H9 (cell line): ENCODE measurements around the gene HM13. TPM values are rescaled to one million over a fixed set of nuclear protein-coding genes. Genes with fewer than 3 reads are reported as not detected.
A peak's percentile ranks its signal among the peaks of the same experiment; 100 is the strongest.

Source experiments
- DNase-seq: peaks from one replicate; pipeline ENCODE4 v3.0.0-alpha.2; 2017
- H2AFZ ChIP-seq: one replicate; pipeline ENCODE4 v1.6.1; 2013; ENCODE audit warnings: mild to moderate bottlenecking, low read length, control low read depth, moderate library complexity
- H2AK5ac ChIP-seq: 2 replicates; pipeline ENCODE4 v1.6.1; 2013; ENCODE audit warnings: low read length, control low read depth, mixed read lengths; ENCODE audit not compliant: insufficient read length
- H2BK120ac ChIP-seq: one replicate; pipeline ENCODE4 v1.6.1; 2013; ENCODE audit warnings: low read depth, mild to moderate bottlenecking, low read length, control low read depth, inconsistent platforms; ENCODE audit not compliant: poor library complexity, severe bottlenecking
- H2BK12ac ChIP-seq: 2 replicates; pipeline ENCODE4 v1.6.1; 2013; ENCODE audit warnings: low read length, control low read depth, mixed read lengths, low read depth; ENCODE audit not compliant: insufficient read length
- H2BK15ac ChIP-seq: 2 replicates; pipeline ENCODE4 v1.6.1; 2013; ENCODE audit warnings: low read depth, low read length, control low read depth
- H2BK20ac ChIP-seq: one replicate; pipeline ENCODE4 v1.6.1; 2013; ENCODE audit warnings: low read depth, mild to moderate bottlenecking, low read length, control low read depth, inconsistent platforms; ENCODE audit not compliant: poor library complexity, severe bottlenecking
- H2BK5ac ChIP-seq: 2 replicates; pipeline ENCODE4 v1.6.1; 2013; ENCODE audit warnings: low read length, control low read depth, mixed read lengths; ENCODE audit not compliant: insufficient read length
- H3K14ac ChIP-seq: 2 replicates; pipeline ENCODE4 v1.6.1; 2013; ENCODE audit warnings: low read length, control low read depth; ENCODE audit not compliant: insufficient read depth
- H3K18ac ChIP-seq: 2 replicates; pipeline ENCODE4 v1.6.1; 2013; ENCODE audit warnings: low read depth, mild to moderate bottlenecking, mixed read lengths, low read length, control low read depth; ENCODE audit not compliant: insufficient read length
- H3K23ac ChIP-seq: 2 replicates; pipeline ENCODE4 v1.6.1; 2013; ENCODE audit warnings: low read length, control low read depth, mixed read lengths, low read depth; ENCODE audit not compliant: insufficient read length
- H3K23me2 ChIP-seq: 2 replicates; pipeline ENCODE4 v1.6.1; 2013; ENCODE audit warnings: low read depth, mild to moderate bottlenecking, mixed read lengths, low read length, control low read depth; ENCODE audit not compliant: insufficient read length, poor library complexity, severe bottlenecking
- H3K27ac ChIP-seq: 2 replicates; pipeline ENCODE4 v1.5.1; 2013; ENCODE audit warnings: low read length, control low read depth, mixed read lengths, low read depth; ENCODE audit not compliant: insufficient read length
- H3K27me3 ChIP-seq: 2 replicates; pipeline ENCODE4 v1.6.1; 2013; ENCODE audit warnings: low read length, control low read depth, inconsistent platforms; ENCODE audit not compliant: insufficient read depth
- H3K4ac ChIP-seq: 2 replicates; pipeline ENCODE4 v1.6.1; 2013; ENCODE audit warnings: low read depth, mild to moderate bottlenecking, control low read depth, inconsistent platforms, low read length, moderate library complexity
- H3K4me1 ChIP-seq: 2 replicates; pipeline ENCODE4 v1.6.1; 2013; ENCODE audit warnings: low read length, control low read depth, inconsistent platforms; ENCODE audit not compliant: insufficient read depth
- H3K4me2 ChIP-seq: 2 replicates; pipeline ENCODE4 v1.6.1; 2013; ENCODE audit warnings: low read length, control low read depth, mixed read lengths; ENCODE audit not compliant: insufficient read length, insufficient read depth
- H3K56ac ChIP-seq: 2 replicates; pipeline ENCODE4 v1.6.1; 2013; ENCODE audit warnings: low read depth, mild to moderate bottlenecking, mixed read lengths, low read length, control low read depth; ENCODE audit not compliant: insufficient read length
- H3K79me1 ChIP-seq: 2 replicates; pipeline ENCODE4 v1.6.1; 2013; ENCODE audit warnings: low read depth, mild to moderate bottlenecking, moderate library complexity, low read length, control low read depth, inconsistent platforms; ENCODE audit not compliant: insufficient read depth, poor library complexity, severe bottlenecking
- H3K79me2 ChIP-seq: 2 replicates; pipeline ENCODE4 v1.6.1; 2013; ENCODE audit warnings: low read length, control low read depth, inconsistent platforms; ENCODE audit not compliant: insufficient read depth
- H3K9ac ChIP-seq: 2 replicates; pipeline ENCODE4 v1.6.1; 2013; ENCODE audit warnings: low read length, control low read depth, mixed read lengths; ENCODE audit not compliant: insufficient read length; ENCODE audit errors: extremely low read depth
- H3K9me3 ChIP-seq: one replicate; pipeline ENCODE4 v1.6.1; 2013; ENCODE audit warnings: low read depth, low read length, inconsistent platforms; ENCODE audit not compliant: control insufficient read depth
- H3T11ph ChIP-seq: one replicate; pipeline ENCODE4 v1.6.1; 2013; ENCODE audit warnings: mild to moderate bottlenecking, low read length, control low read depth, inconsistent platforms
- H4K20me1 ChIP-seq: one replicate; pipeline ENCODE4 v1.6.1; 2013; ENCODE audit not compliant: control insufficient read depth, insufficient read length, insufficient read depth
- H4K5ac ChIP-seq: 2 replicates; pipeline ENCODE4 v1.6.1; 2013; ENCODE audit warnings: low read depth, mild to moderate bottlenecking, mixed read lengths, low read length, control low read depth; ENCODE audit not compliant: insufficient read length
- H4K8ac ChIP-seq: replicated peaks from 2 replicates; pipeline ENCODE4 v1.6.1; 2013; ENCODE audit warnings: low read length, control low read depth, mixed read lengths, low read depth; ENCODE audit not compliant: insufficient read length
- H4K91ac ChIP-seq: 2 replicates; pipeline ENCODE4 v1.6.1; 2013; ENCODE audit warnings: low read depth, mild to moderate bottlenecking, moderate library complexity, mixed read lengths, low read length, control low read depth; ENCODE audit not compliant: insufficient read length
- H3K27ac Mint-ChIP-seq, 3 experiments: 2 replicates in 2 of 3; 3 replicates in 1 of 3; pipeline ENCODE4 v1.8.0; 2020 to 2021; ENCODE audit warnings: mixed read lengths in 3 of 3, mild to moderate bottlenecking in 1 of 3, moderate library complexity in 1 of 3
- H3K27me3 Mint-ChIP-seq: 2 replicates; pipeline ENCODE4 v1.8.0; 2021; ENCODE audit warnings: low read depth, mild to moderate bottlenecking, moderate library complexity, mixed read lengths
- H3K36me3 Mint-ChIP-seq, 3 experiments: 2 replicates in 2 of 3; 3 replicates in 1 of 3; pipeline ENCODE4 v1.8.0; 2020 to 2021; ENCODE audit warnings: low read depth in 3 of 3, mixed read lengths in 3 of 3; ENCODE audit not compliant: insufficient read depth in 1 of 3
- H3K4me1 Mint-ChIP-seq, 2 experiments: 2 replicates each; pipeline ENCODE4 v1.8.0; 2020; ENCODE audit warnings: mixed read lengths in 2 of 2
- H3K4me3 Mint-ChIP-seq, 2 experiments: 2 replicates in 1 of 2; 3 replicates in 1 of 2; pipeline ENCODE4 v1.8.0; 2020 to 2021; ENCODE audit warnings: mild to moderate bottlenecking in 2 of 2, mixed read lengths in 2 of 2, moderate library complexity in 1 of 2
- H3K9me3 Mint-ChIP-seq, 2 experiments: 2 replicates in 1 of 2; 3 replicates in 1 of 2; pipeline ENCODE4 v1.8.0; 2020; ENCODE audit warnings: mild to moderate bottlenecking in 2 of 2, mixed read lengths in 2 of 2, moderate library complexity in 1 of 2
- WGBS: extraction: QIAGEN DNeasy Blood & Tissue Kit; methylation state at CpG from one replicate; pipeline ENCODE4 v1.1.7; 2013; ENCODE audit warnings: missing lambda C conversion rate, low lambda C conversion rate, mixed read lengths; ENCODE audit not compliant: insufficient read length; ENCODE audit errors: extremely low coverage; 5-methylcytosine and 5-hydroxymethylcytosine counted together
- total RNA-seq: library from RNA; stranded (reverse); gene quantifications from 2 replicates; pipeline ENCODE4 v1.2.1, GENCODE V29; 2021
- TF ChIP-seq, protein P1 (sequence below): fragments of 200-600 bp; sonication (generic); conservative IDR thresholded peaks from 3 replicates; pipeline ENCODE4 v1.8.0; 2021; ENCODE audit warnings: antibody characterized with exemption, mild to moderate bottlenecking

Gene HM13
- total RNA-seq, 1 experiment from 2014 or later: 169 TPM

DNA sequence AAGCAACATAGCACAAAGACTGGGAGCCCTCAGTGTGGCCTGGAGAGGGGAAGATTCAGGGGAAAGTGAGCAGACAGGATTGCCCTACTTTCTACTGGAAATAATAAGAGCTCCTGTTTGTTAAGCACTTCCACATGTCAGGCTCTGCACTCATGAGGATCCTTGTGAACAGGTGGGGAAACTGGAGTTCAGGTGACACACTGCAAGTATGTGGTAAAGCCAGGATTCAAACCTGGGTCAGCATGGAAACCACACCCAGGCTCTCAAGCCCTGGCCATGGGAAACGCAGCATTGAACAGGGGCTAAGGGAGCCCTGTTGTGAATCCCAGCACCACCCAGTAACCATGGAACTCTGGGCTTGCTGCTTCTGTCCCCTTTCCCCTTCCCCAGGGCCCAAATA, 48.0 kb downstream of the HM13 start:
- no peaks in the 10 kb centered on the region for H4K20me1 ChIP-seq
- Mint-ChIP-seq H3K4me1 (peaks cover 22 to 36% of the 10 kb centered on the region in 2 experiments), H3K27me3 (no peaks in the 10 kb centered on the region), H3K9me3 (no peaks in the 10 kb centered on the region), H3K27ac (peak overlapping the region in 2 of 3 experiments; percentile 82 to 89; a peak in 3 of 7 replicates), H3K36me3 (peaks cover 38 to 87% (median 49%) of the 10 kb centered on the region in 3 experiments), H3K4me3 (no peak overlapping the region)
- H2AFZ ChIP-seq: no peak overlapping the region
- no peak overlapping the region for H3K27ac ChIP-seq
- no peak overlapping the region for H2BK12ac ChIP-seq
- H3K14ac ChIP-seq: no peak overlapping the region
- no CpG with 5 or more reads among the region's 1 CpG for WGBS
- no peak overlapping the region for H3K56ac ChIP-seq
- TF ChIP-seq, protein P1, sequence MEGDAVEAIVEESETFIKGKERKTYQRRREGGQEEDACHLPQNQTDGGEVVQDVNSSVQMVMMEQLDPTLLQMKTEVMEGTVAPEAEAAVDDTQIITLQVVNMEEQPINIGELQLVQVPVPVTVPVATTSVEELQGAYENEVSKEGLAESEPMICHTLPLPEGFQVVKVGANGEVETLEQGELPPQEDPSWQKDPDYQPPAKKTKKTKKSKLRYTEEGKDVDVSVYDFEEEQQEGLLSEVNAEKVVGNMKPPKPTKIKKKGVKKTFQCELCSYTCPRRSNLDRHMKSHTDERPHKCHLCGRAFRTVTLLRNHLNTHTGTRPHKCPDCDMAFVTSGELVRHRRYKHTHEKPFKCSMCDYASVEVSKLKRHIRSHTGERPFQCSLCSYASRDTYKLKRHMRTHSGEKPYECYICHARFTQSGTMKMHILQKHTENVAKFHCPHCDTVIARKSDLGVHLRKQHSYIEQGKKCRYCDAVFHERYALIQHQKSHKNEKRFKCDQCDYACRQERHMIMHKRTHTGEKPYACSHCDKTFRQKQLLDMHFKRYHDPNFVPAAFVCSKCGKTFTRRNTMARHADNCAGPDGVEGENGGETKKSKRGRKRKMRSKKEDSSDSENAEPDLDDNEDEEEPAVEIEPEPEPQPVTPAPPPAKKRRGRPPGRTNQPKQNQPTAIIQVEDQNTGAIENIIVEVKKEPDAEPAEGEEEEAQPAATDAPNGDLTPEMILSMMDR: no peak
- H4K5ac ChIP-seq: no peak overlapping the region
- no peak overlapping the region for H2BK5ac ChIP-seq
- H3K79me2 ChIP-seq: no peaks in the 10 kb centered on the region
- no peak overlapping the region for H3K9ac ChIP-seq
- H3T11ph ChIP-seq: no peak overlapping the region
- no peaks in the 10 kb centered on the region for H3K23me2 ChIP-seq
- no peaks in the 10 kb centered on the region for H3K27me3 ChIP-seq
- no peak overlapping the region for H3K4ac ChIP-seq
- H2BK15ac ChIP-seq: no peak overlapping the region
- DNase-seq: no peak
- H4K91ac ChIP-seq: no peak overlapping the region
- no peaks in the 10 kb centered on the region for H3K79me1 ChIP-seq
- no peak overlapping the region for H3K18ac ChIP-seq
- no peaks in the 10 kb centered on the region for H3K9me3 ChIP-seq
- no peak overlapping the region for H2BK120ac ChIP-seq
- no peaks in the 10 kb centered on the region; the same call in 1 of the 2 replicates for H3K4me1 ChIP-seq
- H4K8ac ChIP-seq: no peak overlapping the region
- no peak overlapping the region for H3K23ac ChIP-seq
- no peak overlapping the region for H3K4me2 ChIP-seq
- no peak overlapping the region for H2AK5ac ChIP-seq
- no peak overlapping the region for H2BK20ac ChIP-seq
